HT-29 (cell line): Measurements from ENCODE around the gene CARD18. TPM values are rescaled to one million over a fixed set of nuclear protein-coding genes. Genes with fewer than 3 reads are reported as not detected.

Experiments
- total RNA-seq: library from RNA; depleted of rRNA; stranded (reverse); fragments of >200 nt; shearing (Covaris generic); gene quantifications from 2 replicates; pipeline ENCODE4 v1.2.3, GENCODE V29; 2014; rRNA removed

Gene CARD18
- total RNA-seq, 1 experiment from 2014 or later = not detected

Other genes with a start within 250 kb of the CARD18 start
- gene CASP12, start 241.3 kb downstream of the CARD18 start, total RNA-seq = not detected in 2 replicates
- 56.6 and 58.2 TPM in 2 replicates for gene CASP4, start 171.2 kb downstream of the CARD18 start, total RNA-seq
- not detected in 2 replicates for gene CASP5, start 116.6 kb downstream of the CARD18 start, total RNA-seq
- gene CASP1, start 104.6 kb downstream of the CARD18 start, total RNA-seq = 0.05 TPM in 1 of 2 replicates, not detected in the other
- gene CARD16, start 94.4 kb downstream of the CARD18 start, total RNA-seq = not detected in 2 replicates